HG03175 (cell line): ENCODE measurements around the gene IL15.

ENCODE experiments used
- ATAC-seq: cut with Tn5 transposase; IDR thresholded peaks from one replicate; pipeline ENCODE4 v1.9.1; 2021; ENCODE audit warnings: mild to moderate bottlenecking, moderate library complexity; ENCODE audit not compliant: unreplicated experiment

The IL15 gene

DNA sequence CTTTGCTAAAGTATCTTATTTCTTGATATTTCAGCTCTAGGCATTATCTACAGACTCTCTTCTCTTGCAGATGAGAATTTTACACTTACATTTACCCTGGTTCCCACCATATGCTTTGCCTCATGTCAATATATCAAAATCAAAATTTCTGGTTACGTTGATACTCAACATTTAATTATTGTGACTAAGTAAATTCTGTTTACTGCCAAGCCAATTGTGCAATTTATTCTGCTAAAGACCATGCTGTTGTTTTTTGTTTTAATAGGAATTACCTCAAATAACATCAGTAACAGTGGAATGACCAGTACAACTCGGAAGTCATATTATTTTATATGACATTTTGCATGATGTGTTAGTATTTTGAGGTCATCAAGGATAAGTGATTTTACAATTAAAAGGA is 125.5 kb downstream of the IL15 start:
- no peak for ATAC-seq

DNA sequence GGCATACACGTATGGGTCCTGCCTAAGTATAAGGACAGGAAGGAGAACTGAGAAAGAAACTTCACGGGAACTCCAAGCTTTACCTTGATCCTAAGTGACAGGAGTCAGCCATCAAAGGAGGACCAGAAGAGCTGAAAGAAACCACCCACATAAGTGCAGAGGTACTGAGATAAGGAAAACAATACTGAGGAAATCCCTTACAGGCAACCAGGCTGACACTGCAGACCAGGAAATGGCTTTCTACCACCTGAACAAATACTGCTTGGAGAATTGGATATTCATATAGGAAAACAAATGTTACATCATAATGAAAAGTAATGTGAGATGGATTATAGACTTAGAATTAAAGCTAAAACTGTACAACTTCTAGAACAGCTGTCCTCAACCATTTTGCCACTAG is 127.0 kb downstream of the IL15 start:
- ATAC-seq: no peak

- ATAC-seq: no peak
Measured at GRCh38 chr4:141768954-141769353, 132.6 kb downstream of the IL15 start.

- no peak for ATAC-seq
Measured at GRCh38 chr4:141771889-141772830, 135.8 kb downstream of the IL15 start.

DNA sequence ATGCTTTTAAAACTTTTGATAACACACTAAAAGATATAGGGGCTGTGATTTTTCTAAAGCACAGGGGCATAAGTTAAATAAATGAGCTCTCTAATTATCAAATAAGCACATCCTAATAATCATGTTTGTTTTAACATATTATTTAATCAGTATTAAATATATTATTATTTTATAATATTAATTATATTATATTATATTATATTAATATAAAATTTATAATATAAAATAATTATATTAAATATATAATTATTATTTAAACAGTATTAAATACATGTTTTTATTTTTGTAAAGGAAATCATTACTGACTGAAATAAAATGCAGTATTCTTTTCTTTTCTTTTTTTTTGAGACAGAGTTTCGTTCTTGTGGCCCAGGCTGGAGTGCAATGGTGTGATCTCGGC is 136.5 kb downstream of the IL15 start:
- no peak for ATAC-seq

DNA sequence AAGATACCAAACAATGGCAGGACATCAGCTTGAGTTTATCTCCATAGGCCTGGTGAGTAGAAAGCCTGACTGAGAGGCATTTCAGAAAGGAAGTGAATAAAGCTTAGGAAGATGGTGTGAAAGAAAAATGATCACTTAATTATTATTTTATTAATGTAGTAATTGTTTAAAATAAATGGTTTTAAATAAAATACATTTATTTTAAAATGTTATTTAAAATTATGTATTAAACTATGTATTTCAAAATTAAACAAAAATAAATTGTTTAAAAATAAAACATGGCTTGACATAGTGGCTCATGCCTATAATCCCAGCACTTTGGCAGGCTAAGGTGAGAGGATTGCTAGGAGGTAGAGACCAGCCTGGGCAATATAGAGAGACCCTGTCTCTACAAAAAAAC is 145.8 kb downstream of the IL15 start:
- ATAC-seq: no peak
